MM.1S (cell line): ENCODE results near the gene LRFN2.

Experiments used
- DNase-seq: peaks from one replicate; pipeline ENCODE4 v3.0.0-alpha.2; 2015
- H2AFZ ChIP-seq: fragments of 300-600 bp; sonication (generic); 2 replicates; pipeline ENCODE4 v1.6.0; 2016; ENCODE audit warnings: antibody characterized with exemption, low read length
- H3F3A ChIP-seq: fragments of 300-600 bp; sonication (generic); 2 replicates; pipeline ENCODE4 v1.6.1; 2016; ENCODE audit warnings: mild to moderate bottlenecking, antibody characterized with exemption, low read length, moderate library complexity, mixed read lengths; ENCODE audit not compliant: insufficient read depth
- H3K27ac ChIP-seq: fragments of 300-600 bp; sonication (generic); 2 replicates; pipeline ENCODE4 v1.5.1; 2016; ENCODE audit warnings: mild to moderate bottlenecking, low read length
- H3K27me3 ChIP-seq: fragments of 300-600 bp; sonication (generic); replicated peaks from 2 replicates; pipeline ENCODE4 v1.6.0; 2016; ENCODE audit warnings: low read length; ENCODE audit not compliant: insufficient read depth
- H3K36me3 ChIP-seq: fragments of 300-600 bp; sonication (generic); replicated peaks from 2 replicates; pipeline ENCODE4 v1.6.1; 2016; ENCODE audit warnings: mild to moderate bottlenecking, low read length, mixed read lengths; ENCODE audit not compliant: insufficient read depth
- H3K4me1 ChIP-seq: fragments of 300-600 bp; sonication (generic); 2 replicates; pipeline ENCODE4 v1.6.1; 2016; ENCODE audit warnings: low read length, mixed read lengths
- H3K4me2 ChIP-seq: fragments of 300-600 bp; sonication (generic); 2 replicates; pipeline ENCODE4 v1.6.0; 2016; ENCODE audit warnings: low read depth, low read length
- H3K4me3 ChIP-seq: fragments of 300-600 bp; sonication (generic); 2 replicates; pipeline ENCODE4 v1.5.1; 2016; ENCODE audit warnings: low read length, mixed read lengths
- H3K79me2 ChIP-seq: fragments of 300-600 bp; sonication (generic); 2 replicates; pipeline ENCODE4 v1.6.1; 2016; ENCODE audit warnings: mixed run types, low read length, mixed read lengths
- H3K9ac ChIP-seq: fragments of 300-600 bp; sonication (generic); 2 replicates; pipeline ENCODE4 v1.6.1; 2016; ENCODE audit warnings: low read length, mixed read lengths
- H3K9me2 ChIP-seq: fragments of 300-600 bp; sonication (generic); replicated peaks from 2 replicates; pipeline ENCODE4 v1.6.1; 2016; ENCODE audit warnings: mild to moderate bottlenecking, low read length, mixed read lengths; ENCODE audit not compliant: insufficient read depth
- H3K9me3 ChIP-seq: fragments of 300-600 bp; sonication (generic); replicated peaks from 2 replicates; pipeline ENCODE4 v1.6.1; 2016; ENCODE audit warnings: mild to moderate bottlenecking, low read length, mixed read lengths; ENCODE audit not compliant: insufficient read depth
- H4K20me1 ChIP-seq: fragments of 300-600 bp; sonication (generic); 2 replicates; pipeline ENCODE4 v1.6.1; 2016; ENCODE audit warnings: mild to moderate bottlenecking, low read length, moderate library complexity, mixed read lengths; ENCODE audit not compliant: insufficient read depth
- CTCF ChIP-seq: fragments of 300-600 bp; sonication (generic); IDR thresholded peaks from 2 replicates; pipeline ENCODE4 v1.5.1; 2016; ENCODE audit warnings: antibody characterized with exemption, low read length, mixed read lengths
- EZH2 ChIP-seq: fragments of 300-600 bp; sonication (generic); optimal IDR thresholded peaks from 2 replicates; pipeline ENCODE3; 2017; ENCODE audit warnings: low read depth, mild to moderate bottlenecking, antibody characterized with exemption, low read length, mixed read lengths
- EZH2phosphoT487 ChIP-seq: fragments of 300-600 bp; sonication (generic); IDR thresholded peaks from 2 replicates; pipeline ENCODE4 v1.6.1; 2018; ENCODE audit warnings: antibody characterized with exemption, low read length

Gene LRFN2

DNA sequence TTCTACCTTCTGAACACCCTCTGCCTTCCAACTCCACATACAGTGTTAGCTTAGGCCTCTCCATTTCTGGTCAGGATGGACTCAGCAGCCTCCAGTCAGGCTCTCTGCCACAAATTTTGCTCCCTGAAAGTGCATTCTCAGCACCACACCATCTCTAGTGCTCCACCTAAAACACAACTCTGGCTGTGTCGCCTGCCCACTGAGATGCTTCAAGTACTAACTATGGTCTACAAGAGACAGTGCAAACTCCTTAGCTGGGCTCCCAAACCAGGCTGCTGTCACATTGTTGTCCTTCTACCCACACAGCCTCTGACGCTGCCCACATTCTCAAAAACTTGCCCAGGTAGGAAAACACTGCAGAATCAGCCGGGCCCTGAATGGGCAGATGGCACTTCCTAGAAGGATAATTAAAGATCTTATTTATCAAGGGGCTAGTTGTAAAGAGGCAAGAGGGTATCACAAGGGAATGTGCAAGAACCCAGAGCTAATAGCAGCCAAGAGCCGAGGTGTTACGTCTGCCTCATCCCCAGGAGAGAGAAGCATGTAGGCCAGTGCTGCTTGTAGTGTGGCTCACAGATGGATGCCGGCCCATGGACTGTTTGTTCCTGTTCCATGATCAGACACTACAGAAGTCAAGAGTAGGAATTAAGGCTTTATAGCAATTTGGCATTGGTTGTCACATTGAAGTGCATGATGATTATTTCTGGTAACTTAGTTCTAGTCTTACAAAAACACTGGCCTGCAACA is 189.7 kb downstream of the LRFN2 start:
- TF ChIP-seq CTCF, result no peak
- no peak for TF ChIP-seq EZH2
- TF ChIP-seq EZH2phosphoT487, result no peak
- H3K27me3 ChIP-seq, result no peaks in the 10 kb centered on the region
- H4K20me1 ChIP-seq, result no peaks in the 10 kb centered on the region
- no peak overlapping the region for H3K4me3 ChIP-seq
- DNase-seq, result no peak
- H3K9me3 ChIP-seq, result no peaks in the 10 kb centered on the region
- no peak overlapping the region for H2AFZ ChIP-seq
- H3K79me2 ChIP-seq, result no peaks in the 10 kb centered on the region
- no peaks in the 10 kb centered on the region for H3K36me3 ChIP-seq
- H3K27ac ChIP-seq, result no peak overlapping the region
- no peaks in the 10 kb centered on the region for H3K9me2 ChIP-seq
- no peak overlapping the region for H3K4me2 ChIP-seq
- H3K4me1 ChIP-seq, result no peaks in the 10 kb centered on the region
- H3F3A ChIP-seq, result no peaks in the 10 kb centered on the region
- no peak overlapping the region for H3K9ac ChIP-seq

DNA sequence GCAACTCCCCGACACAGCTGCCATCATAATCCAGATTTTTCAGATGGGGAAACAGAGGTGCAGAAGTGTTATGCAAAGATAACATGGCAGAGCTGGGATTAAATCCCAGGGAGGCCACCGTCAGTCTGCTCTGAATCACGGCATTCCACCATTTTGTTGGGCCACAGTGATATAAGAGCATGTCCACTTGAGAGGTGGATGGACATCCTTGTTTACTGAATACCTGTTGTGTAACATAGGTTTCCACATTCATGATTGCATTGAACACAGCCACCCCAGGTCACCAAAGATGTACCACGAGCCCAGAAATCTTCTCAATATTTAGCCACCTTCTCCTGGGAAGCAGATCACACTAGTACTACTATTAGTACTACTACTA is 191.5 kb downstream of the LRFN2 start:
- H3F3A ChIP-seq, result no peaks in the 10 kb centered on the region
- no peak overlapping the region for H3K4me3 ChIP-seq
- no peaks in the 10 kb centered on the region for H3K4me1 ChIP-seq
- no peaks in the 10 kb centered on the region for H3K27me3 ChIP-seq
- no peak for TF ChIP-seq EZH2phosphoT487
- no peak for TF ChIP-seq CTCF
- TF ChIP-seq EZH2, result no peak
- no peaks in the 10 kb centered on the region for H4K20me1 ChIP-seq
- no peak overlapping the region for H3K4me2 ChIP-seq
- DNase-seq, result no peak
- H3K79me2 ChIP-seq, result no peaks in the 10 kb centered on the region
- H3K9me3 ChIP-seq, result no peaks in the 10 kb centered on the region
- no peak overlapping the region for H3K9ac ChIP-seq
- no peaks in the 10 kb centered on the region for H3K9me2 ChIP-seq
- no peaks in the 10 kb centered on the region for H3K36me3 ChIP-seq
- H3K27ac ChIP-seq, result no peak overlapping the region
- no peak overlapping the region for H2AFZ ChIP-seq

- Histone ChIP-seq H3K9ac (no peak overlapping the region), H3K4me1 (no peaks in the 10 kb centered on the region), H3F3A (no peaks in the 10 kb centered on the region), H3K36me3 (no peaks in the 10 kb centered on the region), H3K9me2 (no peaks in the 10 kb centered on the region), H4K20me1 (no peaks in the 10 kb centered on the region), H3K4me2 (no peak overlapping the region), H3K4me3 (no peak overlapping the region), H3K27me3 (no peaks in the 10 kb centered on the region), H3K9me3 (no peaks in the 10 kb centered on the region), H3K79me2 (no peaks in the 10 kb centered on the region), H3K27ac (no peak overlapping the region), H2AFZ (no peak overlapping the region)
- TF ChIP-seq EZH2phosphoT487 (no peak), EZH2 (no peak)
- no peak for DNase-seq
Measured at GRCh38 chr6:40395066-40395697, 192.0 kb downstream of the LRFN2 start.

DNA sequence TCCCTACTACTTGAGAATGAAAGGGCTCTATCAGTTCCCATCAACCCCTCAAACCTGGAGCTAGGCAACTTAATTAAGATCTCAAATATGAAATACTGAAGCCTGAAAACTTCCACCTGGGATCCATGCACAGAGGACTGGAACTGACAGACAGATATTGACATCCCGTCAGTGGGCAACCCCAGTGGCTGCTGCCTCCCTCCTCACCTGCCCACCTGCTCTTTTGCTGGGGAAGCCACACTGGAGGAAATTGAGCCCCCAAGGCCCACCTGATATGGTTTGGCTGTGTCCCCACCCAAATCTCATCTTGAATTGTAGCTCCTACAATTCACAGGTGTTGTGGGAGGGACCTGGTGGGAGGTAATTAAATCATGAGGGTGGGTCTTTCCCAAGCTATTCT is 192.8 kb downstream of the LRFN2 start:
- Histone ChIP-seq H3F3A (no peaks in the 10 kb centered on the region), H2AFZ (no peak overlapping the region), H3K9ac (no peak overlapping the region), H3K36me3 (no peaks in the 10 kb centered on the region), H3K4me3 (no peak overlapping the region), H3K4me1 (no peaks in the 10 kb centered on the region), H3K9me2 (no peaks in the 10 kb centered on the region), H3K27me3 (no peaks in the 10 kb centered on the region), H4K20me1 (no peaks in the 10 kb centered on the region), H3K4me2 (no peak overlapping the region), H3K9me3 (no peaks in the 10 kb centered on the region), H3K27ac (no peak overlapping the region), H3K79me2 (no peaks in the 10 kb centered on the region)
- DNase-seq, result no peak
- no peak for TF ChIP-seq EZH2
- TF ChIP-seq CTCF, result no peak
- TF ChIP-seq EZH2phosphoT487, result no peak
